AG04450 (cell line): Measurements from ENCODE around the gene KCNH8. TPM values are rescaled to one million over a fixed set of nuclear protein-coding genes. Genes with fewer than 3 reads are reported as not detected.

ENCODE experiments used
- CTCF ChIA-PET: fragments of 300-600, 350-600 bp; formaldehyde crosslinking; extraction: SDS; loops from one replicate; lab custom pipeline; 2022; ENCODE audit warnings: antibody characterized with exemption, inconsistent platforms; lab: Charles Lee
- POLR2A ChIA-PET: fragments of 350-600 bp; formaldehyde crosslinking; extraction: SDS; loops from one replicate; lab custom pipeline; 2021; ENCODE audit warnings: antibody characterized with exemption, inconsistent platforms; lab: Yijun Ruan, JAX
- DNase-seq: peaks from one replicate; pipeline ENCODE4 v3.0.0-alpha.2; 2011; ENCODE audit warnings: low read depth, low spot score
- H3K27ac ChIP-seq: one replicate; pipeline ENCODE4 v1.5.1; 2012; ENCODE audit warnings: low read depth, low read length, control low read depth
- H3K27me3 ChIP-seq: one replicate; pipeline ENCODE4 v1.6.0; 2012; ENCODE audit warnings: low read length; ENCODE audit not compliant: control insufficient read depth, insufficient read depth
- H3K4me3 ChIP-seq: 2 replicates; pipeline ENCODE4 v1.5.1; 2011; ENCODE audit warnings: mild to moderate bottlenecking, low read depth, low read length, control low read depth
- H3K9me3 ChIP-seq: 2 replicates; pipeline ENCODE4 v1.5.1; 2012; ENCODE audit warnings: low read length; ENCODE audit not compliant: control insufficient read depth, insufficient read depth
- CTCF ChIP-seq: IDR thresholded peaks from 2 replicates; pipeline ENCODE4 v1.5.1; 2011; ENCODE audit warnings: low read depth, low read length, control low read depth, inconsistent platforms
- polyA plus RNA-seq: library from polyadenylated mRNA; depleted of rRNA; stranded (reverse); fragments of >200 nt; gene quantifications from 2 replicates; pipeline ENCODE4 v1.2.3, GENCODE V29; 2011

The KCNH8 gene
- polyA plus RNA-seq, 1 experiment: not detected

- Histone ChIP-seq H3K4me3 (no peak overlapping the region), H3K27me3 (no peaks in the 10 kb centered on the region), H3K9me3 (peaks cover 9% of the 10 kb centered on the region; the same call in 1 of the 2 replicates), H3K27ac (no peak overlapping the region)
- no peak for DNase-seq
- POLR2A ChIA-PET: no interaction called here
- CTCF ChIA-PET: no interaction called here
- no peak for TF ChIP-seq CTCF
Measured at GRCh38 chr3:19539518-19540392, 391.4 kb downstream of the KCNH8 start.

GRCh38 chr3:19540464-19540863 is 392.2 kb downstream of the KCNH8 start:
- Histone ChIP-seq H3K27me3 (no peaks in the 10 kb centered on the region), H3K9me3 (peaks cover 9% of the 10 kb centered on the region; the same call in 1 of the 2 replicates), H3K27ac (no peak overlapping the region), H3K4me3 (no peak overlapping the region)
- POLR2A ChIA-PET: no interaction called here
- DNase-seq: no peak
- CTCF ChIA-PET: no interaction called here
- TF ChIP-seq CTCF: no peak

GRCh38 chr3:19541284-19541683 is 393.0 kb downstream of the KCNH8 start:
- H3K4me3 ChIP-seq: no peak overlapping the region
- no peaks in the 10 kb centered on the region for H3K27me3 ChIP-seq
- CTCF ChIA-PET: no interaction called here

GRCh38 chr3:19543212-19543841 is 395.0 kb downstream of the KCNH8 start:
- no peak for DNase-seq

More at GRCh38 chr3:19541284-19541683, 393.0 kb downstream of the KCNH8 start:
- POLR2A ChIA-PET: no interaction called here
- peaks cover 9% of the 10 kb centered on the region; the same call in 1 of the 2 replicates for H3K9me3 ChIP-seq
- no peak for TF ChIP-seq CTCF
- DNase-seq: no peak
- no peak overlapping the region for H3K27ac ChIP-seq

More at GRCh38 chr3:19543212-19543841, 395.0 kb downstream of the KCNH8 start:
- no peak for TF ChIP-seq CTCF
- POLR2A ChIA-PET: no interaction called here
- no peaks in the 10 kb centered on the region for H3K27me3 ChIP-seq
- H3K27ac ChIP-seq: no peak overlapping the region
- peaks cover 10% of the 10 kb centered on the region; the same call in 1 of the 2 replicates for H3K9me3 ChIP-seq
- CTCF ChIA-PET: no interaction called here
- no peak overlapping the region for H3K4me3 ChIP-seq
